MM.1S (cell line): Measurements from ENCODE around the gene INHBE.
"Not testable (repeated sequence)": the region's sequence is repeated elsewhere in the genome, so short reads cannot be mapped to it uniquely, and the experiment has no call there.

Experiments used
- EZH2 ChIP-seq: fragments of 300-600 bp; sonication (generic); optimal IDR thresholded peaks from 2 replicates; pipeline ENCODE3; 2017; ENCODE audit warnings: low read depth, mild to moderate bottlenecking, antibody characterized with exemption, low read length, mixed read lengths
- EZH2phosphoT487 ChIP-seq: fragments of 300-600 bp; sonication (generic); IDR thresholded peaks from 2 replicates; pipeline ENCODE4 v1.6.1; 2018; ENCODE audit warnings: antibody characterized with exemption, low read length
- TF ChIP-seq, protein P1 (sequence below): fragments of 300-600 bp; sonication (generic); IDR thresholded peaks from 2 replicates; pipeline ENCODE4 v1.5.1; 2016; ENCODE audit warnings: antibody characterized with exemption, low read length, mixed read lengths

DNA sequence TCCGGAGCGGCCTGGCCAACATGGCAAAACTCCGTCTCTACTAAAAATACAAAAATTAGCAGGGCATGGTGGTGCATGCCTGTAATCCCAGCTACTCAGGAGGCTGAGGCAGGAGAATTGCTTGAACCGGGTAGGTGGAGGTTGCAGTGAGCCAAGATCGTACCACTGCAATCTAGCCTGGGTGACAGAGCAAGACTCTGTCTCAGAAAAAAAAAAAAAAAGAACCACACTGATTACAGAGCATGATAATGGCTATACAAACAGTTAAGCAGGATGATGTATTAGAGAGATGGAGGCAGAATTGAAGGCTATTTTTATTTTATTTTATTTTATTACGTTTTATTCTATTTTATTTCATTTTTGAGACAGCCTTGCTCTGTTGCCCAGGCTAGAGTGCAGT lies 10.8 kb upstream of the INHBE start:
- TF ChIP-seq, protein P1, sequence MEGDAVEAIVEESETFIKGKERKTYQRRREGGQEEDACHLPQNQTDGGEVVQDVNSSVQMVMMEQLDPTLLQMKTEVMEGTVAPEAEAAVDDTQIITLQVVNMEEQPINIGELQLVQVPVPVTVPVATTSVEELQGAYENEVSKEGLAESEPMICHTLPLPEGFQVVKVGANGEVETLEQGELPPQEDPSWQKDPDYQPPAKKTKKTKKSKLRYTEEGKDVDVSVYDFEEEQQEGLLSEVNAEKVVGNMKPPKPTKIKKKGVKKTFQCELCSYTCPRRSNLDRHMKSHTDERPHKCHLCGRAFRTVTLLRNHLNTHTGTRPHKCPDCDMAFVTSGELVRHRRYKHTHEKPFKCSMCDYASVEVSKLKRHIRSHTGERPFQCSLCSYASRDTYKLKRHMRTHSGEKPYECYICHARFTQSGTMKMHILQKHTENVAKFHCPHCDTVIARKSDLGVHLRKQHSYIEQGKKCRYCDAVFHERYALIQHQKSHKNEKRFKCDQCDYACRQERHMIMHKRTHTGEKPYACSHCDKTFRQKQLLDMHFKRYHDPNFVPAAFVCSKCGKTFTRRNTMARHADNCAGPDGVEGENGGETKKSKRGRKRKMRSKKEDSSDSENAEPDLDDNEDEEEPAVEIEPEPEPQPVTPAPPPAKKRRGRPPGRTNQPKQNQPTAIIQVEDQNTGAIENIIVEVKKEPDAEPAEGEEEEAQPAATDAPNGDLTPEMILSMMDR, result not testable (repeated sequence)
- not testable (repeated sequence) for TF ChIP-seq EZH2, EZH2phosphoT487
